Erythroblast (primary cell): ENCODE results near the gene CRTC1.

Experiments used
- GATA1 ChIP-seq: IDR thresholded peaks from 2 replicates; pipeline ENCODE4 v1.6.1; 2011; ENCODE audit warnings: low read depth, mild to moderate bottlenecking, control low read depth, low read length, moderate library complexity
- POLR2A ChIP-seq: IDR thresholded peaks from 2 replicates; pipeline ENCODE4 v1.6.1; 2011; ENCODE audit warnings: mild to moderate bottlenecking, low read length

- no peak for TF ChIP-seq POLR2A
- TF ChIP-seq GATA1 = no peak
Observed at GRCh38 chr19:18804139-18804601, 120.7 kb downstream of the CRTC1 start.
